ENCODE data around the gene FBXW7. TPM values are rescaled to one million over a fixed set of nuclear protein-coding genes. Genes with fewer than 3 reads are reported as not detected.

FBXW7 gene
- total and polyA plus RNA-seq, 2 of the 13 experiments (the other 11 are each of a cell fraction or from before 2014, with no cell fraction given), result 5.0 to 40.9 TPM

- 96% methylated on average over 1 of the region's 1 CpG for WGBS (ENCODE audit: low lambda C conversion rate)
- DNase-seq (ENCODE audit: low spot score) (no peak), FAIRE-seq (no peak), ATAC-seq (no peak)
- CTCF ChIA-PET (ENCODE audit: low intra/inter-chr PET ratio, low total read pairs), result no interaction called here
- Histone ChIP-seq H3K9me3 (ENCODE audit: low read length) (no peaks in the 10 kb centered on the region), H3K27ac (ENCODE audit: extremely low read length, insufficient read depth, low read length) (no peak overlapping the region), H3K4me2 (ENCODE audit: low read depth, low read length) (no peak overlapping the region), H2AFZ (ENCODE audit: low read length) (no peak overlapping the region), H3K79me2 (ENCODE audit: insufficient read depth, low read length) (no peaks in the 10 kb centered on the region), H4K20me1 (ENCODE audit: insufficient read depth, low read length) (no peaks in the 10 kb centered on the region), H3K9ac (ENCODE audit: insufficient read depth, low read depth, low read length) (no peak overlapping the region), H3K4me1 (ENCODE audit: insufficient read depth, low read length) (no peaks in the 10 kb centered on the region), H3K36me3 (replicated peaks in 1 of 2; ENCODE audit: control insufficient read depth in 1 of 2, insufficient read depth in 2 of 2, low read length in 2 of 2) (no peaks in the 10 kb centered on the region), H3K27me3 (ENCODE audit: control insufficient read depth in 1 of 2, insufficient read depth in 2 of 2, low read length in 2 of 2) (no peaks in the 10 kb centered on the region), H3K4me3 (replicated peaks in 1 of 3; ENCODE audit: insufficient read depth in 1 of 3, low read depth in 2 of 3, low read length in 3 of 3) (no peak overlapping the region)
- BruUV-seq (replicated peaks), result no TSS peak
- no peak for TF ChIP-seq ZNF782 (CRISPR knock-in tag; IDR thresholded peaks at IDR 0.05; ENCODE audit: borderline replicate concordance)
- no peak for TF ChIP-seq ZNF850 (CRISPR knock-in tag; conservative IDR thresholded peaks at IDR 0.05)
- TF ChIP-seq ZNF570 (CRISPR knock-in tag; IDR thresholded peaks at IDR 0.05; ENCODE audit: borderline replicate concordance), result no peak
- TF ChIP-seq TRIM24 (CRISPR knock-in tag; IDR thresholded peaks at IDR 0.05), result no peak
- TF ChIP-seq MYC (CRISPR knock-in tag; IDR thresholded peaks at IDR 0.05; ENCODE audit: borderline replicate concordance), result no peak
- no peak for TF ChIP-seq E2F2 (CRISPR knock-in tag; IDR thresholded peaks at IDR 0.05; ENCODE audit: borderline replicate concordance)
- TF ChIP-seq SRSF1 (optimal IDR thresholded peaks at IDR 0.05; ENCODE audit: low read depth, low read length), result no peak
- in situ Hi-C loops (cut with HindIII; ENCODE audit: extremely low pct_ligation_motif_present, low pct_unique_long_range_greater_than_20kb), result no loop called here
- intact Hi-C loops (cut with micrococcal nuclease; ENCODE audit: unreplicated experiment), result no loop called here
- POLR2A ChIA-PET, result no interaction called here
Observed at GRCh38 chr4:152364383-152364782, 171.5 kb downstream of the FBXW7 start.

- ChIA-PET POLR2A (no interaction called here), CTCF (ENCODE audit: low intra/inter-chr PET ratio, low total read pairs) (no interaction called here)
- DNase-seq (ENCODE audit: low spot score) (no peak), FAIRE-seq (no peak), ATAC-seq (no peak)
- WGBS (ENCODE audit: low lambda C conversion rate), result 100% methylated on average over 2 of the region's 2 CpGs
- Histone ChIP-seq H4K20me1 (ENCODE audit: insufficient read depth, low read length) (no peaks in the 10 kb centered on the region), H3K27ac (ENCODE audit: extremely low read length, insufficient read depth, low read length) (no peak overlapping the region), H3K4me1 (ENCODE audit: insufficient read depth, low read length) (no peaks in the 10 kb centered on the region), H3K79me2 (ENCODE audit: insufficient read depth, low read length) (no peaks in the 10 kb centered on the region), H3K9ac (ENCODE audit: insufficient read depth, low read depth, low read length) (no peak overlapping the region), H3K4me3 (replicated peaks in 1 of 3; ENCODE audit: insufficient read depth in 1 of 3, low read depth in 2 of 3, low read length in 3 of 3) (no peak overlapping the region), H2AFZ (ENCODE audit: low read length) (no peak overlapping the region), H3K27me3 (ENCODE audit: control insufficient read depth in 1 of 2, insufficient read depth in 2 of 2, low read length in 2 of 2) (no peaks in the 10 kb centered on the region), H3K9me3 (ENCODE audit: low read length) (no peaks in the 10 kb centered on the region), H3K4me2 (ENCODE audit: low read depth, low read length) (no peak overlapping the region), H3K36me3 (replicated peaks in 1 of 2; ENCODE audit: control insufficient read depth in 1 of 2, insufficient read depth in 2 of 2, low read length in 2 of 2) (no peaks in the 10 kb centered on the region)
- no TSS peak for BruUV-seq (replicated peaks)
- intact Hi-C loops (cut with micrococcal nuclease; ENCODE audit: unreplicated experiment), result no loop called here
- in situ Hi-C loops (cut with HindIII; ENCODE audit: extremely low pct_ligation_motif_present, low pct_unique_long_range_greater_than_20kb), result no loop called here
- TF ChIP-seq NBN (conservative IDR thresholded peaks at IDR 0.05) (no peak), REST (IDR thresholded peaks at IDR 0.05; ENCODE audit: borderline replicate concordance in 1 of 2, low read depth in 1 of 2, low read length in 2 of 2) (no peak)
Observed at GRCh38 chr4:152363904-152364303, 172.0 kb downstream of the FBXW7 start.

Measured in HepG2 (cell line).